ENCODE results near the gene CRYGN.

Gene CRYGN

GRCh38 chr7:151459726-151460473 is 20.0 kb upstream of the CRYGN start:
- no peak for DNase-seq

GRCh38 chr7:151457534-151457933 is 17.6 kb upstream of the CRYGN start:
- DNase-seq, result no peak

DNA sequence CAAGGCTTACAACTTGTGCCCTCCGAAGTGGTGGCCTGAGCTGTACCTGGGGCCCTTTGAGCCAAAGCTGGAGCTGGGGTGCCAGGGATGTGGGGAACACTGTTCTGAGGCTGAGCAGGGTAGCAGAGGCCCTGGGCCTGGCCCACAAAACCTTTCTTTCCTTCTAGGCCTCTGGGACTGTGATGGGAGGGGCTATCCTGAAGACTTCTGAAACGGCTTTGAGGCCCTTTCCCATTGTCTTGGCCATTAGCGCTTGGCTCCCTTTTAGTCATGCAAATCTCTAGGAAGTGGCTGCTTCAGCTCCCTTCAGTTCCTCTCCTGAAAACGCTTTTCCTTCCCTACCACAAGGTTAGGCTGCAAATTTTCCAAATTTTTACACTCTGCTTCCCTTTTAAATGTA is 16.8 kb upstream of the CRYGN start:
- DNase-seq, result no peak

- no peak for DNase-seq
These were observed 16.3 kb upstream of the CRYGN start for GRCh38 chr7:151456276-151456675.

DNA sequence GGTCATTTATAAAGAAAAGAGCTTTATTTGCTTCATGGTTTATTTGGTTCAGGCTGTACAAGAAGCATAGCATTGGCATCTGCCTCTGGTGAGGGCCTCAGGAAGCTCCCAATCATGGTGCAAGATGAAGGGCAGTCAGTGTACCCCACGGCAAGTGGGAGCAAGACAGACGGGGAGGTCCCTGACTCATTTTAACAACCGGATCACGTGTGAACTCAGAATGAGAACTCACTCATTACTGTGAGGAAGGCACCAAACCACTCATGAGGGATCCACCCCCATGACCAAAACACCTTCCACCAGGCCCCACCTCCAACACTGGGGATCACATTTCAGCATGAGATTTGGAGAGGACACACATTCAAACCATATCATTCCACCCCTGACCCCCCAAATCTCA is 15.7 kb upstream of the CRYGN start:
- DNase-seq, result no peak

GRCh38 chr7:151454932-151455530 is 15.1 kb upstream of the CRYGN start:
- DNase-seq, result no peak

GRCh38 chr7:151454305-151454704 is 14.4 kb upstream of the CRYGN start:
- DNase-seq, result no peak

DNA sequence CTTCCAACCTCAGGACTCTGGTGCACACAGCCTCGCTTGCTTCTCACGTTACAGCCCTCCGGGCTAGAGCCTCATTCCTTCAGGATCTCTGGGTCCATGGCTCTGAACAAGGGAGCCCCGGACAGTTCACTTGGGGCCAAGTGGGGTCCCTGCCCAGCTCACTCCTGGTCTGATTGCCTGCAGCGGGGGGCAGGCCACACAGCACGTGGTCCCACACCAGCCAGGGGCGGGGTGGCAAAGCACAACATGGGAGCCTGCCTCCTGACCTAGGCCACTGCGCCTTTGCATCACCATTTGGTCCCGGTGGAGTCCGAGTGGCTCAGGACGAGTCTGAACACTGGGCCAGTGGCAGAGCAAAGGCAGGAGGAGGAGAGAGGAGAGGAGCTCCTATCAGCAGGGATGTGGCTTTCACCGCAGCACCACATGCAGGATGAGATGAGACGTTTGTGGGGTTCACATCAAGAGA is 13.4 kb upstream of the CRYGN start:
- no peak for DNase-seq

DNA sequence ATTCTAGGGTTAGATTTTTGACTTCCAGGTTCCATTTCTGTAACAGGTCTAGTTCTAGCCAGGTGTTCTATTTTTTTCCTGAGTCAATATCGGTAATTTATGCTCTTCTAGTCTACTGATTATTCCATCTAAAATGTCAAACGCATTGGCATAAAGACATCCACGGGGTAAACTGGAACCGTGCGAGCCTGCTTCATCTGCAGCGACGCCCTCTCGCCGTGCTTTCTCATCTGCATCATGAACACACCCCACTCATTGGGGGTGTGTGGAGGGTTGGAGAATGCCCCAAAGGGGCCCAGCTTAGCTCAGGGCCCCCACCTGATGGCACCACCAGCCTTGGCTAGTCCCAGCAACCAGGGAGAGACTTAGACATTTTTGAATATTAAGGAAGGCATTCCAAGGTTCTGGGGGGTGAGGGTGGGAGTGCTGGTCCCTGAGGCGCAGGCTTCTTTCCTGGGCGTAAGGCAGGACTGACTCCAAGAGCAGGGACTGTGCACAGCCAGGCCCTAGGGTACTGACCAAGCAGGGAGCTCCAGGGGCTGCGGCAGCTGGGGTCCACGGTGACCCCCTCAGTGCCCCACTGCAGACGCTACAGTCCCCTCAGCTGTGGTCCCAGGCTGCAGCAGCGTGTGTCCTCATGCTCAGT is 12.9 kb upstream of the CRYGN start:
- no peak for DNase-seq

DNA sequence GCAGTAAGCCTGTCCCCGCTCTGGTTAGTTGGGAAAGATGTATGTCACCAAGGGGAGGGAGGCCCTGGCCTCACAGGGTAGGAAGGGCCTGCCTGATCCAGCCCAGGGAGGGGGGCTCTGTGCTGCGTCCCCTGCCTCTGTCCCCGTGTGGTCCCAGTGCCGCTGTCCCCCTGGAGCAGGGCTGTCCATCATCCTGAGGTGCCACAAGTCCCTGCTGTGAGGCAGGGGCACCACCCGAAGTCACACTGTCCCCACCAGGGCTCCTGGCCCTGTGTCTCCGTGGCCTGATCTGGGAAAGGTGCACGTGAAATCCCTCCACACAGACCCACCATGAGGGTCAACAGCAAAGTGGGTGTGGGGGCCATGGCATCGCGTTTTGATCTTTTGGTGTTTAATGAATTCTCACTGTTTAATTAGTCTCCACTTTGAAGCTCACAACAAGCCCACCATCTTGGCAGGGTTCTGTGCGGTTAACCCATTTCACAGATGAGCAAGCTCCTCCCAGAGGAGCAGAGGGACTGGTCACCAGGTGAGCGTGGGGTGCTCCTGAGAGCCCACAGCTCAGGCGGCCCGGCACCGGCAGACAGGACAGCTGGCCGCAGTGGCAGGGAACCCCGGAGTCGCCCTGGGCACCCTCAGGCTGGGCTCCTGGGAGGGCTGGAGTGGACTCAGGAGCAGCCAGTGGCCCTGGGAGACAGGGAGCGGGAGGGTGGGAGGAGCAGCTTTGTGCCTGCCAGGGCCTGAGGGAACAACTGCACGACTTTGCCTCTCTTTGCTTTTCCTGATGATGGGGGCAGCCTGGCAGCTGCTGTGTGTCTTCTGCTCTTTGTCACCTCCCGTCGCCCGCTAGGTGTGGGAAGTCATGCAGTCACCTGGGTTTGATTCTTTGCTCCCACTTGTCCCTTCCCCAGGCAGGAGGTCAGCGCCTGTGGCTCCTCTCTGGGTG is 12.0 kb upstream of the CRYGN start:
- DNase-seq, result no peak

GRCh38 chr7:151451156-151451555 is 11.2 kb upstream of the CRYGN start:
- no peak for DNase-seq

DNA sequence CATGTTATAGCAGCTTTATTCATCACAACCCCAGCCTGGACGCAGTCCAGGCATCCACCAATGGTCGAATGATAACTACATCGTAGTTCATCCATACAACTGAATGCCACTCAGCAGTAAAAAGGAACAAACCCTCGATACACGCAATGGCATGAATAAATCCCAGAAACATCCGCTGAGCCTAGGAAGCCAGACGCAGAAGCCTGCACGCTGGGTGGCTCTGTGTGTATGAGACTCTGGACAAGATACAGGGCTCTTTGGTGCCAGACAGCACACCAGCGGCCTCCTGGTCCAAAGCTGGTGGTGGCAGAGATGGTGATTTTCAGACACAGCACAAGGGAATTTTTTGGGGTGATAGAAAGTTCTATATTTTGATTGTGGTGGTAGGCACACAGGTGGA is 10.0 kb upstream of the CRYGN start:
- DNase-seq, result no peak

- DNase-seq, result peak; percentile 76
These were observed 8.6 kb upstream of the CRYGN start for GRCh38 chr7:151448261-151449252.

GRCh38 chr7:151447901-151448260 is 7.9 kb upstream of the CRYGN start:
- DNase-seq, result no peak

DNA sequence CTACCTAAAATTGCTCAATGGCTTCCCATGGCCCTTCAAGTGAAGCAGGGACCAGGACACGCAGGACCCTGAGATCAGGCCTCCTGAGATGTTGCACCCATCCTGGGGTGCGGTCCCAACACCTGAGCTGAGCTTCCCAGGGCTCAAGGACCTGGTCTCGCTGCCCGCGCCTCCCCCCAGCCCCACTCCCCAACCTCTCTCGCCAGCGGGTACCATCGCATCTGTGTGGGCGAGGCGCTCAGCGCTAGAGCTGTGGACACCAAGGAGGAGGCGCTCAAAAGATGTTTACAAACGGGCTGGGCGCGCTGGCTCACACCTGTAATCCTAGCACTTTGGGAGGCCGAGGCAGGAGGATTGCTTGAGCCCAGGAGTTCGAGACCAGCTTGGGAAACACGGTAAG is 7.4 kb upstream of the CRYGN start:
- DNase-seq, result no peak

- DNase-seq, result no peak
These were observed 6.5 kb upstream of the CRYGN start for GRCh38 chr7:151446412-151446811.

- no peak for DNase-seq
These were observed 4.7 kb upstream of the CRYGN start for GRCh38 chr7:151444632-151445031.

DNA sequence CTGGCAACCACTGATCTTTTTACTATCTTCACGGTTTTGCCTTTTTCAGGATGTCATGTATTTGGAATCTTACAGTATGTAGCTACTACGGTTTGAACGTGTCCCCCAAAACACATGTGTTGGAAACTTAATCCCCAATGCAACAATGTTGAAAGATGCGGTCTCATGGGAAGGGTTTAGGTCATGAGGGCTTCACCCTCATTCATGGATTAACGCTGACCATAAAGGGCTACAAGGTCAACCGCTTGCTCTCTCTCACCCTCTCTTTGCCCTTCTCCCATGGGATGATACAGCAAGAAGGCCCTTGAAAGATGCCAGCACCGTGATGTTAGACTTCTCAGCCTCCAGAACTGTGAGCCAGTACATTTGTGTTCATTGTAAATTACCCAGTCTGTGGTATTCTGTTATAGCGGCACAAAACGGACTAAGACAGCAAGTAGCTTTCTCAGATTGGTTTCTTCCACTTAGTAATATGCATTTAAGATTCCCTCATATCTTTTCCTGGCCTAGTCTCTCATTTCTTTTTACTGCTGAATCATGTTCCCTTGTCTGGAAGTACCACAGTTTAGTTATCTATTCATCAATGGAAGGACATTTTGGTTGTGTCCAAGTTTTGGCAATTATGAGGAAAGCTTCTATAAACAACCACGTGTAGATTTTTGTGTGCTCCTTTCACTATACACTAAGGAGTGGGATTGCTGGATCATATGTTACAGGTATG is 3.0 kb upstream of the CRYGN start:
- no peak for DNase-seq

DNA sequence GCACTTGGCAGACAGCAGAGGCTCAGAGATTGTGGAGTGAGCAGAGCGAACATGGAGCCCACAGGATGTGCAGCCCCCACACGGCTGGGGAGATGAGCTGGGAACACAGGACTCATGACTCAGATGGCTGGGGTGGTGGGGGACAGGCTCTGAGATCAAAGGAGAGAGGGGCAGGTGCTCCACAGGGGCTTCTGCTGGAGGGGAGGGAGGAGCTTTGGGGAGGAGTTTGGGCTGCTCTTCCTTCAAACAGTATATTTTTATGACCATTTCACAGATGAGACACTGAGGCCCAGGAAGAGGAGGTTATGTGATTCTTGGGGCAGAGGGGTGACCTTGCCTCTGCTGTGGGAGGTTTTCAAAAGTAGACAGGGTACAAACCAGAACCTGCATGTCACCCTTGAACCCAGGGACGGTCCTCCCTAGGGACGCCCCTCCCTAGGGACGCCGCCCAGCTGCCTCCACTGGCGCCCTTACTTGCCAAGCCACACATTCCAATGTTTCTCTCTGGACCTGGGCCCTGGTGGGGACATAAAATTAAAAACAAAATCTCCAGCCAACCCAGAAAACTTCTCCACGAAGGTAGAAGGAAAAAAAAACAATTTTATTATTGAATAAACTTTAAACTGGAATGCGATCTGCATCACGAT is 981 bp upstream of the CRYGN start:
- DNase-seq, result no peak

DNA sequence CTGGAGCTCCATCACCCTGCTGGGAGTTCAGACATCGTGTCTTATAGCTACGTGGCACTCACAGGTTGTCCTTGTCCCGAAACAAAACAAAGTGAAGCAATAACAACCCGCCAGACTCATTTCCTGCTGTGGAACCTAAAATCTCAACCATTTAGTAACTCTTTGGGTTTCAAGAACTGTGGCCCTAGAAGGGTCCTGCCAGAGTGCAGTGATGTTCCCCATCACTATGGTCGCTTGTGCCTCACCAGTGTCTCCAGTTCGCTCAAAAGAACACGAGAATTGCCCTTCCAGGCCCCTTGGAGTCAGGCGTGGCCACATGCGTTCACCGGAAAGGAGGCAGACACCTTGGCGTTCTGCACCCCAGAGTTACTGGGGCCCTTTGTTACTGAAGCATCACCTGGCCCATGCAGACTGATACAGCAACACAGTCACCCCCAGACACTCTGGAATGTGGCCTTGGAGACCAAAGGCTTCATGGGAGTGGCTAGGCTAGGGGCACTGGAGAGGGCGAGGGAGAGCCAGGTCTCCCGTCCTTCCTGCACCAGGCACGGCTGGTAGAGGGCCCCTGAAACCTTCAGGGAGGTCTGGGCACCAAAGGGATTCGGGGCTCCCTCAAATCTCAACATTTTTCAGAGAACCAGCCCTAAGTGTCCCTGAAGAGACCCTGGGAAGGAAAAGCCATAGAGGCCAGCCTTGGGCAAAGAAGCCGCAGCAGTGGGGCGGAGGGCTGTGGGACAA is 908 bp downstream of the CRYGN start:
- DNase-seq, result no peak

Data from RPMI8226 (cell line).